Ishikawa (cell line): Measurements from ENCODE around the gene CCNA1.

Experiments used
- EP300 ChIP-seq: IDR thresholded peaks from 2 replicates; pipeline ENCODE4 v1.6.1; 2012; ENCODE audit warnings: borderline replicate concordance
- MAX ChIP-seq: IDR thresholded peaks from 2 replicates; pipeline ENCODE4 v1.6.1; 2012
- REST ChIP-seq: IDR thresholded peaks from 2 replicates; pipeline ENCODE4 v1.6.1; 2012; ENCODE audit warnings: low read depth, mild to moderate bottlenecking

GRCh38 chr13:36454987-36455386, 22.7 kb downstream of the CCNA1 start:
- TF ChIP-seq REST (no peak), MAX (no peak), EP300 (no peak)
